K562 (cell line): Measurements from ENCODE around the gene POLK. TPM values are rescaled to one million over a fixed set of nuclear protein-coding genes. Genes with fewer than 3 reads are reported as not detected.

ENCODE experiments used
- ATAC-seq: fragments of 200-7000 bp; cut with Tn5 transposase; 3 replicates; pipeline ENCODE4 v1.9.1; 2020; ENCODE audit warnings: moderate library complexity
- BruUV-seq: library from RNA; stranded (reverse); fragments of 400-500 nt; replicated peaks from 2 replicates; lab custom pipeline; 2021; lab: Mats Ljungman, UMichigan
- CTCF ChIA-PET: fragments of 300-600 bp; formaldehyde crosslinking; extraction: SDS; loops from one replicate; lab custom pipeline; 2021; ENCODE audit warnings: low intra/inter-chr PET ratio; lab: Yijun Ruan, JAX
- POLR2A ChIA-PET: fragments of 300-600, 350-650 bp; sonication (Branson Sonifier 250); formaldehyde crosslinking; extraction: SDS; loops from one replicate; lab custom pipeline; 2021; ENCODE audit warnings: antibody characterized with exemption, inconsistent platforms; lab: Yijun Ruan, JAX
- DNase-seq, 4 experiments: peaks; one replicate each; pipeline versions ENCODE4 v3.0.0 to v3.0.0-alpha.2; 2011 to 2018; ENCODE audit warnings: low spot score in 3 of 4, mixed read lengths in 3 of 4; ENCODE audit errors: extremely low read depth in 1 of 4
- FAIRE-seq: peaks from 2 replicates; lab custom pipeline; 2011; peaks lifted over from hg19 to GRCh38; lab: Jason Lieb, UNC
- H2AFZ ChIP-seq: 2 replicates; pipeline ENCODE4 v1.6.0; 2011; ENCODE audit warnings: low read depth, low read length, control low read depth, inconsistent platforms
- H3K27ac ChIP-seq: fragments of 200-600 bp; 3 replicates; pipeline ENCODE4 v1.8.0; 2011; ENCODE audit warnings: low read depth, mild to moderate bottlenecking, control low read depth, inconsistent platforms, low read length, moderate library complexity, mixed read lengths; ENCODE audit errors: extremely low read depth
- H3K27me3 ChIP-seq, 2 experiments: fragments of 300-600 bp in 1 of 2; 2 replicates in 1 of 2; 3 replicates in 1 of 2; pipeline versions ENCODE4 v1.6.0 to v1.8.0; 2011; ENCODE audit warnings: inconsistent platforms in 2 of 2, low read length in 2 of 2, mild to moderate bottlenecking in 1 of 2, mixed read lengths in 1 of 2, moderate library complexity in 1 of 2; ENCODE audit not compliant: control insufficient read depth in 2 of 2, insufficient read depth in 2 of 2
- H3K36me3 ChIP-seq: fragments of 300-600 bp; 3 replicates; pipeline ENCODE4 v1.8.0; 2011; ENCODE audit warnings: mild to moderate bottlenecking, low read length, inconsistent platforms; ENCODE audit not compliant: control insufficient read depth, insufficient read depth
- H3K4me1 ChIP-seq, 2 experiments: fragments of 200-600 bp in 1 of 2; replicated peaks in 1 of 2; 2 replicates in 1 of 2; 3 replicates in 1 of 2; pipeline versions ENCODE4 v1.5.1 to v1.8.0; 2011; ENCODE audit warnings: inconsistent platforms in 2 of 2, low read length in 2 of 2, mild to moderate bottlenecking in 1 of 2, mixed read lengths in 1 of 2, moderate library complexity in 1 of 2; ENCODE audit not compliant: control insufficient read depth in 2 of 2, insufficient read depth in 2 of 2
- H3K4me2 ChIP-seq: 2 replicates; pipeline ENCODE4 v1.6.1; 2011; ENCODE audit warnings: low read length, control low read depth, inconsistent platforms, mixed read lengths; ENCODE audit not compliant: insufficient read depth
- H3K4me3 ChIP-seq: fragments of 200-600 bp; sonication (generic), shearing (Covaris generic); 2 replicates; pipeline ENCODE4 v1.5.1; 2016; ENCODE audit warnings: control low read depth, inconsistent platforms
- H3K79me2 ChIP-seq: fragments of 200-600 bp; 3 replicates; pipeline ENCODE4 v1.8.0; 2011; ENCODE audit warnings: low read length, inconsistent platforms; ENCODE audit not compliant: control insufficient read depth, insufficient read depth
- H3K9ac ChIP-seq, 2 experiments: 2 replicates each; pipeline versions ENCODE4 v1.6.0 to v1.6.1; 2011; ENCODE audit warnings: low read depth in 2 of 2, low read length in 2 of 2, control low read depth in 1 of 2, inconsistent platforms in 1 of 2, mild to moderate bottlenecking in 1 of 2, mixed read lengths in 1 of 2; ENCODE audit not compliant: insufficient read depth in 1 of 2
- H3K9me1 ChIP-seq: one replicate; pipeline ENCODE4 v1.6.0; 2011; ENCODE audit warnings: inconsistent platforms, mild to moderate bottlenecking, low read length, moderate library complexity; ENCODE audit not compliant: control insufficient read depth, insufficient read depth
- H3K9me3 ChIP-seq: replicated peaks from 2 replicates; pipeline ENCODE4 v1.5.1; 2011; ENCODE audit warnings: low read depth, low read length, inconsistent platforms; ENCODE audit not compliant: control insufficient read depth, insufficient read depth
- H4K20me1 ChIP-seq: replicated peaks from 2 replicates; pipeline ENCODE4 v1.6.1; 2011; ENCODE audit warnings: low read length, inconsistent platforms, mixed read lengths; ENCODE audit not compliant: control insufficient read depth, insufficient read depth
- C11orf30 ChIP-seq: fragments of 450-650 bp; IDR thresholded peaks from 2 replicates; pipeline ENCODE4 v1.6.1; 2016; ENCODE audit warnings: low read depth, mild to moderate bottlenecking
- HNRNPL ChIP-seq: fragments of 200-400 bp; formaldehyde crosslinking; IDR thresholded peaks from 2 replicates; pipeline ENCODE4 v1.6.1; 2017; ENCODE audit warnings: low read depth, mild to moderate bottlenecking, low read length
- KDM1A ChIP-seq, 2 experiments: fragments of 450-650 bp; IDR thresholded peaks; 2 replicates each; pipeline ENCODE4 v1.6.1; 2016; ENCODE audit warnings: mild to moderate bottlenecking in 2 of 2
- MAFF ChIP-seq: IDR thresholded peaks from 2 replicates; pipeline ENCODE4 v1.6.1; 2012; ENCODE audit warnings: low read length, improper control_type of control experiment
- MEIS2 ChIP-seq: fragments of 450-650 bp; IDR thresholded peaks from 2 replicates; pipeline ENCODE4 v1.6.1; 2014; ENCODE audit warnings: mild to moderate bottlenecking; ENCODE audit not compliant: partially characterized antibody
- PBX2 ChIP-seq, 2 experiments: IDR thresholded peaks in 1 of 2; conservative IDR thresholded peaks in 1 of 2; 2 replicates each; pipeline ENCODE4 v1.6.1; 2016; ENCODE audit warnings: low read depth in 2 of 2, mild to moderate bottlenecking in 1 of 2, missing compliant biosample characterization in 1 of 2, missing genetic modification characterization in 1 of 2, moderate library complexity in 1 of 2
- PKNOX1 ChIP-seq: fragments of 450-650 bp; IDR thresholded peaks from 2 replicates; pipeline ENCODE4 v1.6.1; 2016
- TRIM25 ChIP-seq: fragments of 450-650 bp; IDR thresholded peaks from 2 replicates; pipeline ENCODE4 v1.7.0; 2016; ENCODE audit warnings: borderline replicate concordance
- WGBS: fragments of 100-300 bp; shearing (Covaris generic); methylation state at CpG from one replicate; pipeline ENCODE4 v1.1.6; 2016; ENCODE audit warnings: low coverage, mixed read lengths; ENCODE audit not compliant: insufficient coverage; ENCODE audit errors: missing lambda C conversion rate; 5-methylcytosine and 5-hydroxymethylcytosine counted together
- in situ Hi-C: fragments of 300-500 bp; cut with MboI; formaldehyde crosslinking; loops from 4 replicates; pipeline ENCODE4 v1.15.0; 2018; ENCODE audit warnings: inconsistent platforms, mixed read lengths
- intact Hi-C: fragments of 100-400 bp; cut with micrococcal nuclease; formaldehyde crosslinking; loops from 2 replicates; pipeline ENCODE4 v1.14.2; 2022
- polyA plus RNA-seq, 8 experiments: library from polyadenylated mRNA; depleted of rRNA in 4 of 8; stranded (reverse) in 5 of 8; unstranded in 3 of 8; fragments of >200 nt; fragmentation: Nextera tagmentation in 2 of 8; fragmentation: Illumina TruSeq in 1 of 8; extraction: Ambion mirVana in 2 of 8; extraction: Trizol in 1 of 8; gene quantifications; 2 replicates each; pipeline versions ENCODE4 v1.2.1 to v1.2.3, GENCODE V29; 2011 to 2014; ENCODE audit warnings: inconsistent platforms in 1 of 8, missing spikeins in 1 of 8
- total RNA-seq, 7 experiments: library from RNA; depleted of rRNA in 6 of 7; stranded (reverse); fragments of >200 nt in 6 of 7; fragmentation: Illumina TruSeq in 2 of 7; extraction: Trizol in 2 of 7; gene quantifications; 2 replicates each; pipeline versions ENCODE4 v1.2.1 to v1.2.3, GENCODE V29; 2011 to 2021; ENCODE audit warnings: low replicate concordance in 1 of 7

The POLK gene
- total and polyA plus RNA-seq, 9 of the 15 experiments (the other 6 are each of a cell fraction or from before 2014, with no cell fraction given), result 6.1 to 31.6 (median 16.5) TPM

GRCh38 chr5:75558981-75559632, 47.4 kb downstream of the POLK start:
- Histone ChIP-seq H3K4me1 (no peaks in the 10 kb centered on the region), H3K36me3 (peaks cover 11% of the 10 kb centered on the region; the same call in 1 of the 3 replicates), H3K27me3 (no peaks in the 10 kb centered on the region), H4K20me1 (no peaks in the 10 kb centered on the region), H3K27ac (no peak overlapping the region), H3K9ac (no peak overlapping the region), H2AFZ (no peak overlapping the region), H3K4me2 (no peak overlapping the region), H3K9me3 (no peaks in the 10 kb centered on the region), H3K9me1 (no peaks in the 10 kb centered on the region), H3K79me2 (peaks cover 5% of the 10 kb centered on the region; the same call in 2 of the 3 replicates), H3K4me3 (no peak overlapping the region)
- intact Hi-C loops, result no loop called here
- DNase-seq, result no peak
- no TSS peak for BruUV-seq
- ChIA-PET POLR2A (no interaction called here), CTCF (no interaction called here)
- WGBS, result 44% methylated on average over 4 of the region's 4 CpGs
- FAIRE-seq, result no peak
- in situ Hi-C loops, result no loop called here
- ATAC-seq, result peak; percentile 45; the same call in 2 of the 3 replicates
- TF ChIP-seq KDM1A (IDR thresholded peaks at IDR 0.05) (peak; percentile 45 to 69; a peak in 3 of 4 replicates), PBX2 (CRISPR knock-in tag; IDR thresholded peaks at IDR 0.05; ENCODE audit: low read depth) (no peak), PBX2 (tag; conservative IDR thresholded peaks at IDR 0.05; ENCODE audit: low read depth) (peak; percentile 69; the same call in 1 of the 2 replicates), MAFF (0 out of 2 replicates have a peak, but pooled peaks have one; percentile 9), MEIS2 (peak; percentile 88), TRIM25 (no peak), C11orf30 (0 out of 2 replicates have a peak, but pooled peaks have one; percentile 10), PKNOX1 (peak; percentile 64), HNRNPL (no peak)
